Central memory CD4-positive, alpha-beta T cell (primary cell): ENCODE results near the gene DNMBP.
A peak's percentile ranks its signal among the peaks of the same experiment; 100 is the strongest.

Source experiments
- DNase-seq: peaks from one replicate; pipeline ENCODE4 v3.0.0; 2022
- total RNA-seq, 3 experiments: gene quantifications; one replicate each; lab custom pipeline; 2026; lab: John Stamatoyannopoulos, UW

Gene DNMBP
- 2.4 to 11.0 (median 5.0) reads per million in 3 experiments for total RNA-seq

GRCh38 chr10:100009793-100010676 is at the start of gene DNMBP:
TSS of gene DNMBP (minus strand) at chr10:100009947. CDS start at chr10:99972124, 37,823 bp downstream.
- peak; percentile 75 for DNase-seq

GRCh38 chr10:100057948-100058347 is 48.2 kb upstream of the DNMBP start:
- DNase-seq = no peak

GRCh38 chr10:100053686-100054460 is 44.1 kb upstream of the DNMBP start:
- no peak for DNase-seq

- DNase-seq = peak; percentile 58
Measured at GRCh38 chr10:100046021-100046486, 36.3 kb upstream of the DNMBP start.

GRCh38 chr10:100045592-100045991 is 35.8 kb upstream of the DNMBP start:
- DNase-seq = no peak

- no peak for DNase-seq
Measured at GRCh38 chr10:100043796-100044195, 34.0 kb upstream of the DNMBP start.

- no peak for DNase-seq
Measured at GRCh38 chr10:100043344-100043743, 33.6 kb upstream of the DNMBP start.

- DNase-seq = no peak
Measured at GRCh38 chr10:100041306-100042002, 31.7 kb upstream of the DNMBP start.

- no peak for DNase-seq
Measured at GRCh38 chr10:100038561-100039071, 28.9 kb upstream of the DNMBP start.

GRCh38 chr10:100037758-100038315 is 28.1 kb upstream of the DNMBP start:
- DNase-seq = no peak

GRCh38 chr10:100036850-100037249 is 27.1 kb upstream of the DNMBP start:
- no peak for DNase-seq

- no peak for DNase-seq
Measured at GRCh38 chr10:100033766-100034418, 24.1 kb upstream of the DNMBP start.

GRCh38 chr10:100027416-100027815 is 17.7 kb upstream of the DNMBP start:
- DNase-seq = no peak

GRCh38 chr10:100025576-100025975 is 15.8 kb upstream of the DNMBP start:
- DNase-seq = no peak

GRCh38 chr10:100024748-100025147 is 15.0 kb upstream of the DNMBP start:
- no peak for DNase-seq

- no peak for DNase-seq
Measured at GRCh38 chr10:100022403-100022802, 12.7 kb upstream of the DNMBP start.

GRCh38 chr10:100021322-100021721 is 11.6 kb upstream of the DNMBP start:
- DNase-seq = no peak

- no peak for DNase-seq
Measured at GRCh38 chr10:100020886-100021253, 11.1 kb upstream of the DNMBP start.

- DNase-seq = no peak
Measured at GRCh38 chr10:100020142-100020885, 10.6 kb upstream of the DNMBP start.

- DNase-seq = no peak
Measured at GRCh38 chr10:100019787-100020141, 10.0 kb upstream of the DNMBP start.

GRCh38 chr10:100014071-100014762 is 4.5 kb upstream of the DNMBP start:
- no peak for DNase-seq
